Stimulated activated CD8-positive, alpha-beta memory T cell treated with anti-CD3 and anti-CD28 coated beads, Interleukin-2, amount 100 ng/mL, for 1 hour (primary cell): ENCODE results near the gene LBP.
"Not testable (repeated sequence)": the region's sequence is repeated elsewhere in the genome, so short reads cannot be mapped to it uniquely, and the experiment has no call there.

ENCODE experiments used
- DNase-seq, 2 donors: peaks; one replicate each; pipeline ENCODE4 v3.0.0-alpha.2; 2020; ENCODE audit warnings: low read depth in 2 of 2

Gene LBP, protein sequence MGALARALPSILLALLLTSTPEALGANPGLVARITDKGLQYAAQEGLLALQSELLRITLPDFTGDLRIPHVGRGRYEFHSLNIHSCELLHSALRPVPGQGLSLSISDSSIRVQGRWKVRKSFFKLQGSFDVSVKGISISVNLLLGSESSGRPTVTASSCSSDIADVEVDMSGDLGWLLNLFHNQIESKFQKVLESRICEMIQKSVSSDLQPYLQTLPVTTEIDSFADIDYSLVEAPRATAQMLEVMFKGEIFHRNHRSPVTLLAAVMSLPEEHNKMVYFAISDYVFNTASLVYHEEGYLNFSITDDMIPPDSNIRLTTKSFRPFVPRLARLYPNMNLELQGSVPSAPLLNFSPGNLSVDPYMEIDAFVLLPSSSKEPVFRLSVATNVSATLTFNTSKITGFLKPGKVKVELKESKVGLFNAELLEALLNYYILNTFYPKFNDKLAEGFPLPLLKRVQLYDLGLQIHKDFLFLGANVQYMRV

GRCh38 chr20:38346247-38346651 is at the start of gene LBP:
TSS of gene LBP (plus strand) at chr20:38346482. CDS start at chr20:38346517, 35 bp downstream.
- no peak for DNase-seq

DNA sequence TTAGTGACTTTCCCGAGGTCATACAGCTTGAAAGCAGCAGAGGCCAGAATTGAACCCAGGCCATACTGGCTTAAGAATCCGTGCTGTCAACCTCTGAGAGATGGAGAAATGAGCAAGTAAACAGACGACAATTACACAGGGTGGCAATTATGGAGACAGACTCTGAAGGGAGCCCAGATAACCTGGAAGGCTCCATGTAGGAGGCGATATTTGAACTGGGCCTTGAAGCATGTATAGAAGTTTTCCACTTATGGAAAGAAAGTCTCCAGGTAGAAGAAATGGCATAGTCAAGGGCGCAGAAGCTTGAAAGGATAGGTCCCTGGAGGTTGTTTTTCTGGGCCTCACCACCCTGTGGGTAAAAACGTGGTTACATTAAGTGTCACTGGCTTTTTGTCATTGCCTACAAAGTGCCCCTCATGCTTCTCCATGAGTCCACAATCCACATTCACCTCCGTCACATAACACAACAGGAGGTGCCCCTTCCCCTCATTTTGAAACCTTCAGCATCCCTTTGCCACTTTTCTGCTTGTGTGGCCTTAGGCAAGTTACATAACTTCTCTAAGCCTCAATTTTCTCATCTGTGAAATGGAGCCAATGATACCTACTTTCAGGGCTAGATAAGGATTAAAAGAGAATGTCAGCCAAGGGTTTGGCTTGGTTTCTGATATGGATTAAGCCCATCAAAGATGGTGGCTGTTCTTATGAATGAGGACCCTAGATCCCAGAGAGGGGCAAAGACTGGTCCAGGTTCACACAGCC is 48.2 kb upstream of the LBP start:
- DNase-seq, result no peak

DNA sequence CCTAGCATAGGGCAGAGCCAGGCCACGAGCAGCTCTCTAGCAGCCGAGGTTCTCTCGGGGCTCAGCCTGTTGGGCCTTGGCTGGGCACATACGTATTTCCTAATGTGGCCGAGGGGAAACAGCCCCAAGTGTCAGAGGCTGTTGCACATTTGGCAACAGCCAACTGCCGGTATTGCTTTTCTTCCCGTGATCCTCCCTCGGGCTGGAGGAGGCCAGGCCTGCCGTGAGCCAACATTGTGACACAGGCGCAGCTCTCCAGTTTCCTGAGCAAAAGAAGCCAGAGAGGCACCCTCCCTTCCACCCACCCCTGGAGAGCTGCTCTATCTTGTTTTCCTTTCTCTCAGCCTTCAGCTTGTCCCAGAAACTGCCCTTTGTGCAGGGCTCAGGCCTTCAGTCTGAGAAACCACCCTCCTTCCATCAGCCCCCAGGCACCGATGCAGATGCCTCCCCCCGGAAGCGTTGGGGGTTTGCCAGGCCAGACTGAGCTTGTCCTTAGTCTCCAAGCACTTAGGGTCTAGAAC is 47.5 kb upstream of the LBP start:
- DNase-seq, result no peak

GRCh38 chr20:38299963-38300362 is 46.3 kb upstream of the LBP start:
- DNase-seq, result no peak

- DNase-seq, result no peak
Observed at GRCh38 chr20:38300438-38300837, 45.8 kb upstream of the LBP start.

GRCh38 chr20:38301309-38301708 is 45.0 kb upstream of the LBP start:
- no peak for DNase-seq

DNA sequence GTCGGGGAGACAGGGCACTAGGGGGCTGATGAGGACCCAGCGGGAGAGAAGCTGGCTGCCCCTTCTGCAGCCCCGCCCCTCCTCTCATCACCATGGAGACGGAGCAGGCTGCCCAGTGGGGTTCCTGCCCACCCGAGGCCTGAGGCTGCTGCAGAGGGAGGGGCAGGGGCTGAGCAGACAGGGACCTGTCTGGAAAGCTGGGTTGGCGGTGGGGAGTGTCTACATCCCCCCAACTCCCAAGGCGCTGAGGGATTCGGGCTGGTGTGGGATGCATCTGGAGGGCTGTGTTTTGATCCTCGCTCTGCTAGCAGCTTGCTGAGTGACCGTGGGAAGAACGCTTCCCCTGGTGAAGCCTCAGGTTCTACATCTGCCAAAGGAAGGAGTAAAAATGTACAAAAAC is 43.5 kb upstream of the LBP start:
- no peak for DNase-seq

DNA sequence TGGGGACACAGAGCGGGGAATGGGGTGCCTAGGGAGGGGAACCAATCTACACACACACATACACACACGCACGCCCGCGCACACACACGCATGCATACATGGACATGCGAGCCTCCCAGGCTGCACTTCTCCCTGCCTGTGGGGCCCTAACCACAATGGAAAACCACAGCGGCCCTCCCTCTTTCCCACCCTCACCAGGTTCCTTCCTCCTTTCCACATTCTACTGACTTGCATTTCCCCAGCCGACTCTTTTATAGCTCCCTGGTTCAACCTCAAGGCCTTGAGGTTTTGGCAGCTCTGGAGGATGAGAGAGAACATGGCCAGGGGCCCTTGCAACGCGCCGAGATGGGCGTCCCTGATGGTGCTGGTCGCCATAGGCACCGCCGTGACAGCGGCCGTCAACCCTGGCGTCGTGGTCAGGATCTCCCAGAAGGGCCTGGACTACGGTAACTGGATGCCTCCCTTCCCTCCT is 42.3 kb upstream of the LBP start, which contains the start of gene BPI:
Gene BPI (plus strand): TSS at position 249 of the 472 bp plus-strand sequence. CDS start 68 bp downstream, at position 317.
- DNase-seq, result no peak

DNA sequence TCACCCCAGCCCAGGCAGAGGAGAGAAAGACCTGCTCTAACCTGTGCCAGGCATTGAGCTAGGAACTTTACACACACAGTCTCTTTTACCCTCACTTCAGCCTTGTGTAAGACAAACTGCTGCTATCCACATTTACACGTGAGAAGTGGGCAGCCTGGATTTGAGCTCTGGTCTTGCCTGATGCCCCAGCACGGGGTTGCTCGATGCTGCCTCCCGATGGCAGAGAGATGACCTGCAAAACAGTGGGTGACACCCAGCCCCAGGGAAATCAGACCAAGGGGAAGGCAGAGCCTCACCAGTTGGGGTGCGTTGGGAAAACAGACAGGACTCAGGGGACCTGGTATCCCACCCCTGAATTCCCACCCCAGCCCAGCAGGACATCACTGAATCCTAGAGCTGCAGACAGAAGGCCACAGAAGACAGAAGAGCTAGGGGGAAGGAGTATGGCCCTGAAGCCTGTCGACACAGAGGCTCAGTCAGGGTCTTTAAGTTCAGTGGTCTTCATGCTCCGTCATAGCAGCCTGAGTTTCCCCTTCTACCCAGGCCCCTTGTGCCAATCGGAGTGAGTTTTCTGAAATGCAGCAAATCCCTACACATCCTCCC is 41.3 kb upstream of the LBP start:
- DNase-seq, result no peak

DNA sequence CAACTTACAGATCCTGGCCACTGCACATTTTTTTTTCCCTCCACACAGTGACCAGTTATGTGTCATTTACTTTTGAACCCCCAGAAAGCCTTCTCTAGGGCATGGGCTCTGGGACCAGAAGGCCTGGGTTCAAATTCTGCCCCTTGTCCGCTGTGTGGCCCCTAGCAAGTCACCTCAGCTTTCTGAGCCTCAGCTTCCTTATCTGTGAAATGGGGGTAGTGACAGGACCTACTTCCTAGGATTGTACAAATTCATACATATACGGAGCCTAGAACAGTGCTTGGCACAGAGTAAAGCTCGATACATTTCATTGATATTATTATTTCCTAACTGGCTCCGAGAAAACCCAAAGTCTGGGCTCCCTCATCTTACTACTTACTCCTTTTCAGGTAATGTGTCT is 40.7 kb upstream of the LBP start:
- DNase-seq, result no peak

DNA sequence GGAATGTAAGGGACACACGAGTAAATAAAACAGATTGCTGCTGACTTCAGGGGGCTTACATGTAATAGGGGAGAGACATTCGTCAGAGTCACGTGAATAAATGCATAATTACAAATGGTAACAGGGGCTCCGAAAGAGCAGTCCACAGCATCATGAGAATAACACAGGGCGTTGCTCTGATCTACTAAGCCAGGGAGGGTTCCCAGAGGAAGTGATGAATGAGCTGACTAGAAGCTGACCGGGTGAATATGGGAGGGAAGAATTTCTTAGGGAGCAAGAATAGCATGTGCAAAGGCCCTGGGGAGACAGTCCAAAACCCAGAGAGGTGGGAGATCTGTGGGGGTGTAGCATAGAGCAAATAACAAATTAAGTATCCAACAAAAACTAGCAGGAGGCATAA is 39.9 kb upstream of the LBP start:
- no peak for DNase-seq

- DNase-seq, result no peak
Observed at GRCh38 chr20:38307371-38308046, 38.8 kb upstream of the LBP start.

DNA sequence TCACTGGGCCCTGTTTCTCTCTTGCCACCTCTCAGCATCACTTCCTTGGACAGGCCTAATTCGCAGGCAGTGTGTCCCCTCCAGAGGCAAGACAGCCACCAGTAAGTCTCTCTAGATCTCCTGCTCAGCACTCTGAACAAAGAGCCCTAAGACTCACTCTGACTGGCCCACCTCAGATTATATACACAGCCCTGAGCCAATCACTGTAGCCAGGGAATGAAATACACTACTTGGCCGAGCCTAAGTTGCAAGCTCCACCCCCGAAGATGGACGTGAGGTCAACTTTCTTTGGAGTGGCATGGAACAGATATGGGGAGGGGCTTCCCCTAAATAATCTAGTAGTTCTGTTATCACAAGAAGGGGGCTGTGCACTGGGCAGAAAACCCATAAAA is 38.2 kb upstream of the LBP start:
- no peak for DNase-seq

DNA sequence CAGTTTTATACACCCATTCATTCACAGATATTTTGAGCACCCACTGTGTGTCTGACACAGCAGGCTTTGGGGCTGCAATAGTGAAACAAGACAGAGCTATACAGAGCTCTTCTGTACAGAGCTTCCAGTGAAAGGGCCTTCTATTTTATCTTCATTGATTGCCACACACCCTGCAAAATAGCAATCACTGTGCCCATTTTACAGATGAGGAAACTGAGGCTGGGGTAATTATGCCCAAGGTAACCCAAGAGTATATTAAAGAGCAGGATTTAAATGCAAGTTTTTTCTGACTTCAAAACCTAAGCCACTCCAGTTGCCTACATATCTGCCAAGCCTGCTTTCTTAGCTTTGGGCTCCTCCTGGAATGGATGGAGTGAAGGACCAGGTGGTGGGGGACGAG is 37.8 kb upstream of the LBP start:
- DNase-seq, result no peak

- DNase-seq, result no peak
Observed at GRCh38 chr20:38311091-38311490, 35.2 kb upstream of the LBP start.

GRCh38 chr20:38311491-38311890 is 34.8 kb upstream of the LBP start:
- DNase-seq, result no peak

- no peak for DNase-seq
Observed at GRCh38 chr20:38313676-38314075, 32.6 kb upstream of the LBP start.

GRCh38 chr20:38314350-38314749 is 31.9 kb upstream of the LBP start:
- not testable (repeated sequence) for DNase-seq

GRCh38 chr20:38315290-38315966 is 30.9 kb upstream of the LBP start:
- no peak for DNase-seq

GRCh38 chr20:38316341-38316740 is 29.9 kb upstream of the LBP start:
- DNase-seq, result no peak

DNA sequence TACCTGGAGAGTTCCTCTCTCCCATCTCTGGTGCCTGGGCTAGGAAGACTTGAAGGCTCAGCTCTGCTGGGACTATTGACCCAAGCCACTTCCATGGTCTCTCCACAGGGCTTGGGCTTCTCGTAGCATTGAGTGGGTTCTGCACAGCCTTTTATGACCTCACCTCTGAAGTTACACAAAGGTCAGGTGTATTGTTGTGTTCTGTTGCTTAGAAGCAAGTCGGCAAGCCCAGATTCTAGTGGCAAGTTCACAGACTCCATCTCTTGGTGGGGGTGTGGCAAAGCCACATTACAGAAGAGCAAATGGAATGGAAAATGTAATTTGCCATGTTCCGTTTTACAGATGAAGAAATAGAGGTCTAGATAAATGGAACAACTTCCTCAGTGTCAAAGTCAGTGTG is 28.9 kb upstream of the LBP start:
- no peak for DNase-seq
